Panc1 (cell line): ENCODE measurements around the gene BLTP2. TPM values are rescaled to one million over a fixed set of nuclear protein-coding genes. Genes with fewer than 3 reads are reported as not detected.

Experiments
- ATAC-seq: fragments of 200-7000 bp; cut with Tn5 transposase; 2 replicates; pipeline ENCODE4 v1.9.1; 2020; ENCODE audit warnings: mild to moderate bottlenecking, moderate library complexity
- BruUV-seq: library from RNA; stranded (reverse); fragments of 400-500 nt; replicated peaks from 2 replicates; lab custom pipeline; 2021; lab: Mats Ljungman, UMichigan
- CTCF ChIA-PET: fragments of 300-600 bp; sonication (Branson Sonifier 250); formaldehyde crosslinking; loops from one replicate; lab custom pipeline; 2022; ENCODE audit warnings: antibody characterized with exemption; lab: Charles Lee
- POLR2A ChIA-PET: fragments of 300-600 bp; sonication (Branson Sonifier 250); formaldehyde crosslinking; loops from one replicate; lab custom pipeline; 2022; ENCODE audit warnings: antibody characterized with exemption; lab: Charles Lee
- DNase-seq: peaks from one replicate; pipeline ENCODE4 v3.0.0-alpha.2; 2010; ENCODE audit warnings: low read depth, low spot score
- H3K27ac ChIP-seq: 2 replicates; pipeline ENCODE4 v1.5.1; 2011; ENCODE audit warnings: mild to moderate bottlenecking, low read length, inconsistent platforms
- H3K27me3 ChIP-seq: fragments of 200-500 bp; sonication (Bioruptor generic); 2 replicates; pipeline ENCODE4 v1.6.0; 2014; ENCODE audit warnings: low read length, inconsistent platforms; ENCODE audit not compliant: control insufficient read depth, insufficient read depth
- H3K36me3 ChIP-seq: fragments of 200-500 bp; sonication (Bioruptor generic); 2 replicates; pipeline ENCODE4 v1.5.1; 2014; ENCODE audit warnings: inconsistent platforms, mild to moderate bottlenecking, low read length, moderate library complexity; ENCODE audit not compliant: control insufficient read depth, insufficient read depth
- H3K4me1 ChIP-seq: 2 replicates; pipeline ENCODE4 v1.5.1; 2011; ENCODE audit warnings: inconsistent platforms, mild to moderate bottlenecking, low read length, moderate library complexity; ENCODE audit not compliant: control insufficient read depth, insufficient read depth
- H3K4me3 ChIP-seq, 2 experiments: 2 replicates each; pipeline ENCODE4 v1.5.1; 2011 to 2012; ENCODE audit warnings: low read depth in 2 of 2, low read length in 2 of 2, mild to moderate bottlenecking in 2 of 2, inconsistent platforms in 1 of 2, moderate library complexity in 1 of 2
- H3K9me3 ChIP-seq: fragments of 200-500 bp; sonication (Bioruptor generic); 2 replicates; pipeline ENCODE4 v1.5.1; 2014; ENCODE audit warnings: low read depth, mild to moderate bottlenecking, inconsistent platforms, low read length, moderate library complexity; ENCODE audit not compliant: control insufficient read depth, insufficient read depth
- POLR2AphosphoS5 ChIP-seq: IDR thresholded peaks from 2 replicates; pipeline ENCODE4 v1.6.1; 2012; ENCODE audit warnings: mild to moderate bottlenecking, low read depth, low read length, moderate library complexity
- REST ChIP-seq, 2 experiments: IDR thresholded peaks; 2 replicates each; pipeline ENCODE4 v1.6.1; 2011 to 2012; ENCODE audit warnings: low read depth in 2 of 2, control low read depth in 1 of 2, low read length in 1 of 2, mild to moderate bottlenecking in 1 of 2, moderate library complexity in 1 of 2; ENCODE audit not compliant: insufficient read depth in 1 of 2
- SIN3A ChIP-seq: IDR thresholded peaks from 2 replicates; pipeline ENCODE4 v1.6.1; 2012; ENCODE audit warnings: low read depth, mild to moderate bottlenecking, low read length, moderate library complexity, borderline replicate concordance; ENCODE audit not compliant: insufficient read depth
- TCF7L2 ChIP-seq: IDR thresholded peaks from 2 replicates; pipeline ENCODE4 v1.6.1; 2011; ENCODE audit warnings: mild to moderate bottlenecking, low read depth, low read length, inconsistent platforms
- in situ Hi-C: cut with HindIII; loops from 2 replicates; pipeline ENCODE4 v1.10.0; 2016; ENCODE audit warnings: low sequenced_read_pairs, low pct_unique_long_range_greater_than_20kb
- intact Hi-C: fragments of 100-400 bp; cut with micrococcal nuclease; formaldehyde crosslinking; loops from one replicate; pipeline ENCODE4 v1.10.0; 2022; ENCODE audit not compliant: unreplicated experiment
- total RNA-seq: library from RNA; stranded (reverse); gene quantifications from one replicate; pipeline ENCODE4 v1.2.1, GENCODE V29; 2021; ENCODE audit not compliant: unreplicated experiment
- TF ChIP-seq, protein P1 (sequence below): fragments of 450-650 bp; IDR thresholded peaks from 2 replicates; pipeline ENCODE4 v1.5.1; 2017; ENCODE audit warnings: mild to moderate bottlenecking

The BLTP2 gene
- total RNA-seq, 1 experiment from 2014 or later, result 271 TPM

DNA sequence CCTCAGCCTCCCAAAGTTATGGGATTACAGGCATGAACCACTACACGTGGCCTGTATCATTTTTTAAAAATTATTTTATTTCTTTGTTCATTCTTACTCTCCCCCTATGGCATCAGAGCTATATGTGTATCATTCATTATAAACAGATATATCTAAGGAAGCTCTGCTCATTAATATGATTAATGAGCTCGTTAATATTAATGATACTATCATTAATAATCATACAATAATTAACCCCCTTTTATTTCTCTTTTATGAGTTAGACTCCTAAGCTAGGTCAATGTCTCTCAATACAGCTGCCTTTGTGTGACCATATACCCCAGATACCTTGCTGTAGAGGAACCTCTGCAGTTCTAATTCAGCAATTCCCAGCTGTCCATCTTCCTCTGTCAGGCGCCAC, 26.5 kb downstream of the BLTP2 start:
- no peak for DNase-seq
- in situ Hi-C loops (no loop called here), intact Hi-C loops (no loop called here)
- Histone ChIP-seq H3K36me3 (peaks cover 68% of the 10 kb centered on the region), H3K4me1 (no peaks in the 10 kb centered on the region), H3K9me3 (no peaks in the 10 kb centered on the region), H3K4me3 (no peak overlapping the region), H3K27me3 (no peaks in the 10 kb centered on the region), H3K27ac (no peak overlapping the region)
- BruUV-seq, result no TSS peak
- CTCF ChIA-PET, result no interaction called here
- POLR2A ChIA-PET, result no interaction called here
- ATAC-seq, result no peak
- TF ChIP-seq, protein P1, sequence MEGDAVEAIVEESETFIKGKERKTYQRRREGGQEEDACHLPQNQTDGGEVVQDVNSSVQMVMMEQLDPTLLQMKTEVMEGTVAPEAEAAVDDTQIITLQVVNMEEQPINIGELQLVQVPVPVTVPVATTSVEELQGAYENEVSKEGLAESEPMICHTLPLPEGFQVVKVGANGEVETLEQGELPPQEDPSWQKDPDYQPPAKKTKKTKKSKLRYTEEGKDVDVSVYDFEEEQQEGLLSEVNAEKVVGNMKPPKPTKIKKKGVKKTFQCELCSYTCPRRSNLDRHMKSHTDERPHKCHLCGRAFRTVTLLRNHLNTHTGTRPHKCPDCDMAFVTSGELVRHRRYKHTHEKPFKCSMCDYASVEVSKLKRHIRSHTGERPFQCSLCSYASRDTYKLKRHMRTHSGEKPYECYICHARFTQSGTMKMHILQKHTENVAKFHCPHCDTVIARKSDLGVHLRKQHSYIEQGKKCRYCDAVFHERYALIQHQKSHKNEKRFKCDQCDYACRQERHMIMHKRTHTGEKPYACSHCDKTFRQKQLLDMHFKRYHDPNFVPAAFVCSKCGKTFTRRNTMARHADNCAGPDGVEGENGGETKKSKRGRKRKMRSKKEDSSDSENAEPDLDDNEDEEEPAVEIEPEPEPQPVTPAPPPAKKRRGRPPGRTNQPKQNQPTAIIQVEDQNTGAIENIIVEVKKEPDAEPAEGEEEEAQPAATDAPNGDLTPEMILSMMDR, result no peak
- TF ChIP-seq REST (IDR thresholded peaks at IDR 0.05; ENCODE audit: insufficient read depth in 1 of 2, low read depth in 2 of 2, low read length in 1 of 2) (no peak), SIN3A (no peak), POLR2AphosphoS5 (no peak), TCF7L2 (no peak)

- DNase-seq (no peak), ATAC-seq (no peak)
- no peaks in the 10 kb centered on the region for H3K9me3 ChIP-seq
- no peak overlapping the region for H3K27ac ChIP-seq
- no peaks in the 10 kb centered on the region for H3K27me3 ChIP-seq
- CTCF ChIA-PET, result no interaction called here
- H3K36me3 ChIP-seq, result peaks cover 52% of the 10 kb centered on the region
- intact Hi-C loops (no loop called here), in situ Hi-C loops (no loop called here)
- no TSS peak for BruUV-seq
- H3K4me1 ChIP-seq, result no peaks in the 10 kb centered on the region
- TF ChIP-seq SIN3A (no peak), REST (IDR thresholded peaks at IDR 0.05; ENCODE audit: insufficient read depth in 1 of 2, low read depth in 2 of 2, low read length in 1 of 2) (no peak), TCF7L2 (no peak), POLR2AphosphoS5 (no peak)
- TF ChIP-seq, protein P1, result no peak
- H3K4me3 ChIP-seq, result no peak overlapping the region
- POLR2A ChIA-PET, result no interaction called here
Observed at GRCh38 chr17:28616281-28616680, 28.7 kb downstream of the BLTP2 start.
